Parathyroid adenoma (tissue), 2 donors: ENCODE data around the gene ASGR1.

Experiments
- H2AFZ ChIP-seq: fragments of 300-600 bp; sonication (generic); one replicate; pipeline ENCODE4 v1.7.0; 2017; ENCODE audit warnings: antibody characterized with exemption, mild to moderate bottlenecking
- H3K27ac ChIP-seq: fragments of 300-600 bp; sonication (generic); one replicate; pipeline ENCODE4 v1.7.0; 2017
- H3K27me3 ChIP-seq: fragments of 300-600 bp; sonication (generic); one replicate; pipeline ENCODE4 v1.7.0; 2017; ENCODE audit warnings: low read length; ENCODE audit not compliant: control insufficient read depth, insufficient read depth
- H3K36me3 ChIP-seq: fragments of 300-600 bp; sonication (generic); one replicate; pipeline ENCODE4 v1.7.0; 2017; ENCODE audit warnings: low read length; ENCODE audit not compliant: control insufficient read depth, insufficient read depth
- H3K4me1 ChIP-seq: fragments of 300-600 bp; sonication (generic); one replicate; pipeline ENCODE4 v1.7.0; 2017; ENCODE audit warnings: control low read depth
- H3K4me2 ChIP-seq: fragments of 300-600 bp; sonication (generic); one replicate; pipeline ENCODE4 v1.7.0; 2017; ENCODE audit warnings: low read length
- H3K4me3 ChIP-seq: fragments of 300-600 bp; sonication (generic); one replicate; pipeline ENCODE4 v1.7.0; 2017; ENCODE audit warnings: low read depth, low read length
- H3K79me2 ChIP-seq: fragments of 300-600 bp; sonication (generic); one replicate; pipeline ENCODE4 v1.7.0; 2017; ENCODE audit warnings: control low read depth
- H3K9ac ChIP-seq: fragments of 300-600 bp; sonication (generic); one replicate; pipeline ENCODE4 v1.7.0; 2017; ENCODE audit warnings: mild to moderate bottlenecking
- H3K9me3 ChIP-seq: fragments of 300-600 bp; sonication (generic); one replicate; pipeline ENCODE4 v1.7.0; 2017; ENCODE audit warnings: low read length; ENCODE audit not compliant: control insufficient read depth
- CTCF ChIP-seq: fragments of 300-600 bp; sonication (generic); IDR thresholded peaks from one replicate; pipeline ENCODE4 v1.7.0; 2017; ENCODE audit warnings: antibody characterized with exemption, mild to moderate bottlenecking
- donor health status: primary hyperparathyroidism.

Gene ASGR1

DNA sequence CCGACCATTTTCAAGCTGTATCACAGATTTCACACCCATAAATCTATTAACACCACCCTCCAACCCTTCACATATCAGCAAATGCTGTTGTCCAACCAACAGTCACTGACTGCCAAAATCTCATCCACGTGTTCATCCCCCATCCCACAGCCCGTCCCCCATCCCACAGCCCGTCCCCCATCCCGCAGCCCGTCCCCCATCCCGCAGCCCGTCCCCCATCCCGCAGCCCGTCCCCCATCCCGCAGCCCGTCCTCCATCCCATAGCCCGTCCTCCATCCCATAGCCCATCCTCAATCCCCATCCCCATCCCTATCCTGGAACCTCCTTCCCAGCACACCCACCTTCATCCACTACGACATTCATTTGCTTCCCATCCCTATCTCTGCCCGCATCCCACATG lies 26.4 kb upstream of the ASGR1 start:
- Histone ChIP-seq H3K4me3 (no peak overlapping the region), H3K4me1 (peaks cover 4% of the 10 kb centered on the region), H3K9me3 (no peaks in the 10 kb centered on the region), H2AFZ (peak overlapping the region; percentile 51), H3K4me2 (peak overlapping the region; percentile 59), H3K27me3 (no peaks in the 10 kb centered on the region), H3K27ac (no peak overlapping the region), H3K36me3 (no peaks in the 10 kb centered on the region), H3K9ac (no peak overlapping the region), H3K79me2 (no peaks in the 10 kb centered on the region)
- TF ChIP-seq CTCF, result no peak

DNA sequence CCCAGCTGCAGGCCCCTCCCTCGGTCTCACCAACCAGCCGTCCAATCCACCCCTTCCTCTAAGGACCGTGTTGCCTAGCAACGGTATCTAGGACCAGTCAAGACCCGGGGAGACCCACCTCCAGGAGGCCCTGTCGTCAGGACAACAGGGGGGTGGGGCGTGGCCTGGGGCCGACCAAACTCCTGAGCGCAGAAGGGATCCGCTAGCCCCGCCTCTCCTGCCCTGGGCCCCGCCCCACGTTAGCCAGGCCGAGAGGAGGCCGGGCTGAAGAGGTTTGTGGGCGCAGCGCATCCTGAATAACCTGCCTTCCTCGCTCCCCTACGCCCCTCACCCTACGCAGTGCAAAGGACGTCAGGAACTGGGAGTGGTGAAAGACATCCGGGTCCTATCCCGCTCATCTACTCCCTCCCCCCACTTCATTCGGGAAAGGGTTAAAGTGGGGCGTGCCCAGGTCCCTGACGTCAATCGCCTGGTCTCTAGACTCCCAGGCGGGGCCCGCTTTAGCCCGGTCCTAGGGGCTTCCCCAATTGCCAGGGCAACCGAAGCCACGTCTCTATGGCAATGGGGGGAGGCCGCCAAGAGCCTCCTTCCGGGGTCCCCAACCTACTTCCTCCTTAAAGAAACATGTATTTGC lies 25.8 kb upstream of the ASGR1 start:
- TF ChIP-seq CTCF, result no peak
- H3K27ac ChIP-seq, result no peak overlapping the region
- peak overlapping the region; percentile 12 for H3K4me3 ChIP-seq
- H3K4me2 ChIP-seq, result peak overlapping the region; percentile 59
- no peaks in the 10 kb centered on the region for H3K9me3 ChIP-seq
- H3K4me1 ChIP-seq, result peaks cover 4% of the 10 kb centered on the region
- H2AFZ ChIP-seq, result peak overlapping the region; percentile 51
- H3K27me3 ChIP-seq, result no peaks in the 10 kb centered on the region
- H3K9ac ChIP-seq, result no peak overlapping the region
- no peaks in the 10 kb centered on the region for H3K79me2 ChIP-seq
- no peaks in the 10 kb centered on the region for H3K36me3 ChIP-seq

GRCh38 chr17:7204336-7204735 lies 25.2 kb upstream of the ASGR1 start:
- H3K27ac ChIP-seq, result no peak overlapping the region
- H3K9ac ChIP-seq, result no peak overlapping the region
- peaks cover 4% of the 10 kb centered on the region for H3K4me1 ChIP-seq
- H3K4me3 ChIP-seq, result no peak overlapping the region
- H3K79me2 ChIP-seq, result no peaks in the 10 kb centered on the region
- H3K27me3 ChIP-seq, result no peaks in the 10 kb centered on the region
- H2AFZ ChIP-seq, result no peak overlapping the region
- TF ChIP-seq CTCF, result no peak
- no peaks in the 10 kb centered on the region for H3K36me3 ChIP-seq
- H3K4me2 ChIP-seq, result peak overlapping the region; percentile 59
- H3K9me3 ChIP-seq, result no peaks in the 10 kb centered on the region

- H3K4me1 ChIP-seq, result peaks cover 4% of the 10 kb centered on the region
- H3K36me3 ChIP-seq, result no peaks in the 10 kb centered on the region
- no peaks in the 10 kb centered on the region for H3K9me3 ChIP-seq
- H3K27me3 ChIP-seq, result no peaks in the 10 kb centered on the region
- no peak overlapping the region for H3K27ac ChIP-seq
- no peak for TF ChIP-seq CTCF
- H3K4me3 ChIP-seq, result no peak overlapping the region
- no peaks in the 10 kb centered on the region for H3K79me2 ChIP-seq
- no peak overlapping the region for H3K9ac ChIP-seq
- H3K4me2 ChIP-seq, result no peak overlapping the region
- H2AFZ ChIP-seq, result no peak overlapping the region
Observed at GRCh38 chr17:7203391-7203790, 24.2 kb upstream of the ASGR1 start.
